GM10266 (cell line): Measurements from ENCODE around the gene TTLL13.
"Not testable (repeated sequence)": the region's sequence is repeated elsewhere in the genome, so short reads cannot be mapped to it uniquely, and the experiment has no call there.

Source experiments
- DNase-seq: peaks from one replicate; pipeline ENCODE4 v3.0.0; 2012; ENCODE audit errors: extremely low spot score
- TF ChIP-seq, protein P1 (sequence below): IDR thresholded peaks from 2 replicates; pipeline ENCODE4 v1.5.1; 2012; ENCODE audit warnings: mild to moderate bottlenecking, low read depth; ENCODE audit not compliant: control insufficient read depth, insufficient read depth; ENCODE audit errors: missing control alignments

Gene TTLL13

DNA sequence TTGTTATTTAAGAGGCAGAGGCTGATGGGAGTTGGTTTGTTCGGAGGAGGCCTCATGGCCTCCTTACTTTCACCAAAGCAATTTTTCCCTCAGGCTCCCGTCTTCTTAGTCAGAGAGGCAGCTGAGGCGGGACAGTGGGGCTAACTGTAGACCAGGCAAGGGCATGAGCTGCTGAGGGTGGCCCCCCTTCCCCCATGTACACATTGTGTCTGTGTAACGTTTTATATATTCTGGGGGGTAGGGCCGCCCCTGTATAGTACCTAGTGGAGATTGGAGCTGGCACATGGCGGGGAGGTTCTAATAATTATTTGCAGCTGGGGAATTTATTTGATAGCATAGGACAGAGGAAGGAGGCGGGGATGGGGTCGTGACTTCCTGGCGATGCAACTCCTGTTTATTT lies 51.2 kb downstream of the TTLL13 start:
- TF ChIP-seq, protein P1, sequence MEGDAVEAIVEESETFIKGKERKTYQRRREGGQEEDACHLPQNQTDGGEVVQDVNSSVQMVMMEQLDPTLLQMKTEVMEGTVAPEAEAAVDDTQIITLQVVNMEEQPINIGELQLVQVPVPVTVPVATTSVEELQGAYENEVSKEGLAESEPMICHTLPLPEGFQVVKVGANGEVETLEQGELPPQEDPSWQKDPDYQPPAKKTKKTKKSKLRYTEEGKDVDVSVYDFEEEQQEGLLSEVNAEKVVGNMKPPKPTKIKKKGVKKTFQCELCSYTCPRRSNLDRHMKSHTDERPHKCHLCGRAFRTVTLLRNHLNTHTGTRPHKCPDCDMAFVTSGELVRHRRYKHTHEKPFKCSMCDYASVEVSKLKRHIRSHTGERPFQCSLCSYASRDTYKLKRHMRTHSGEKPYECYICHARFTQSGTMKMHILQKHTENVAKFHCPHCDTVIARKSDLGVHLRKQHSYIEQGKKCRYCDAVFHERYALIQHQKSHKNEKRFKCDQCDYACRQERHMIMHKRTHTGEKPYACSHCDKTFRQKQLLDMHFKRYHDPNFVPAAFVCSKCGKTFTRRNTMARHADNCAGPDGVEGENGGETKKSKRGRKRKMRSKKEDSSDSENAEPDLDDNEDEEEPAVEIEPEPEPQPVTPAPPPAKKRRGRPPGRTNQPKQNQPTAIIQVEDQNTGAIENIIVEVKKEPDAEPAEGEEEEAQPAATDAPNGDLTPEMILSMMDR, result no peak
- no peak for DNase-seq

DNA sequence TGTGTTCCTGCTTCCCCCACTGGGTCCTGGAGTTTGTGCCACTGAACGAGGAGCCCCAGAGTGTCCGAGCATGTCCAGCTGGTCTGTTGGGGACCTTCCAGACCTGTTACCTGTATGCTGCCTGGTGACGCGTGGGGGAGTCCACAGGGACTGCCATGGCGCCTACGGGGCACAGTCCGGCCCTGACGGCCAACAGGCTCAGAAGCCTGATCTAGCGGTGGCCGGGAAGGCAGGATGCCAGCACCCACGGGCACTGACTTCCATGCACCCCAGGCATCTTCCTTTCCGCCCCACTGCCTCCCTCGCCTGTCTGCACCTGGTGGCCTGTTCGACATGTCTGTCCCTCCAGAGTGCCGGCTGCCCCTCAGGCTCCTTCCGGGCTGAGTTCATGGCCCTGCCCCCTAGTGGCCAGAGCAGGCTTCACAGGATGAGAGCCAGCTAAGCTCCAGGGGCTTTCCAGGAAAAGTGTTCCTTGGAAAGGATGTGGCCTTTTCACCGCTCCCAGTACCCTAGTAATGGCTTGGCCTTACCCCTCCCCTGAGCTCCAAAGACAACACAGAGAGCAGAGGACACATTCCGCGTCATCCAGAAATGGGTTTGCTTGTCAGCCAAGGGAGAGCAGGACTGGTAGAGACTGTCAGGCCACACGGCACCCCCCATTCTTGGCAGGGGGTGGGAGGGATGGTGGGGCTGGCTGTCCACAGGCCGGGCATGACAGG lies 51.8 kb downstream of the TTLL13 start:
- TF ChIP-seq, protein P1, result peak; percentile 72
- no peak for DNase-seq

DNA sequence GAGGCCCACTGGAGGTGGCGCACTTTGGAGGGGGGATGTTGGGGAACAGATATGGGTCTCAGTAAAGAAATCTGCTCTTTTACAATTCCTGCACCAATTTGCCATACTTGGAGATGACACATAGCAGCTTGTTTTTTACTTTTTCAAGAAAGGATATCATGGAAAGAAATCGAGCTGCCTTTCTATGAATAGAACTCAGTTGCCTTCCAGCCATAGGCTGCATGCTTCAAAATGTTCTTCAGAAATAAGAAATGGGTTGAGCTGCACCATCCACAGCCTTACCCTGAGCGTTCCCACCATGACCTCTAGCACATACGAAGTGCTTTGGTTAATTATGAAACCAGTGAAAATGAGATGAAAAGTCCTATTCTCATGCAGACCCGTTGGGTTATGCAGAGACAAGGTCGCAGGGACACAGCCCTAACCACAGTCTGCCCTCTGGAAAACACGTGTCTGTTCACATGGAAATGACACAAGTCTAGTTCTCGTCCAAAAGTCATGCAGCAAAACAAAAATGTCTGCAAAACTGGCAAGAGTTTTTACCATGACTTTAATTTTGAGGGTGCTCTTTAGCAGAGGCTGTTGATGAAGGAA lies 52.4 kb downstream of the TTLL13 start:
- DNase-seq, result no peak
- TF ChIP-seq, protein P1, result no peak

DNA sequence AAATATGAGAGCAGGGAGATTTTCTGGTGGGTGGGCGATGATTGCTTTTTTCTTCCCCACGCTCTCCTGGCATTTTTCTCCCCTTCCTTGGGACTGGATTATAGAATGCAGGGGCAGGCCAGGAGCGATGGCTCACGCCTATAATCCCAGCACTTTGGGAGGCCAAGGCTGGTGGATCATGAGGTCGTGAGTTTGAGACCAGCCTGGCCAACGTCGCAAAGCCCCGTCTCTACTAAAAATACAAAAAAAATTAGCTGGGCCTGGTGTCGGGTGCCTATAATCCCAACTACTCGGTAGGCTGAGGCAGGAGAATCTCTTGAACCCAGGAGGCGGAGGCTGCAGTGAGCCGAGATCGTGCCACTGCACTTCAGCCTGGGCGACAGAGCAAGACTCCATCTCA lies 56.0 kb downstream of the TTLL13 start:
- DNase-seq, result not testable (repeated sequence)

DNA sequence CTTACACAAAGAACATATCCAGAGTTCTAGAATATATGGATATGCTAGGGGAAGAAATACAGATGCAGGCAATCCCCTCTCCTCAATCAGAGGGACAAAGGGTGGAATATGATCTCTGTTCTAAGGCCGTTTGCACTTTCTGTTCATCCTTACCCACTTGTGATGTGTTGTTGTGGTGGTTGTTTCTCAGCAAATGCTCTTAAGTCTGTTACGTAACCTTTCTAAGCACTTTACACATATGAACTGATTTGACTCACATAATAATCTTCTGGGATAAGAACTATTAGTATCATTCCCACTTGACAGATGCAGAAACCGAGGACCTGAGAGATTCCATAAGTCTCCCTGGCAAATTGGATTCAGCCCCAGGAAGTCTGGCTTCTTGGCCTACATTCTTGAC lies 56.6 kb downstream of the TTLL13 start:
- TF ChIP-seq, protein P1, result no peak
- no peak for DNase-seq

DNA sequence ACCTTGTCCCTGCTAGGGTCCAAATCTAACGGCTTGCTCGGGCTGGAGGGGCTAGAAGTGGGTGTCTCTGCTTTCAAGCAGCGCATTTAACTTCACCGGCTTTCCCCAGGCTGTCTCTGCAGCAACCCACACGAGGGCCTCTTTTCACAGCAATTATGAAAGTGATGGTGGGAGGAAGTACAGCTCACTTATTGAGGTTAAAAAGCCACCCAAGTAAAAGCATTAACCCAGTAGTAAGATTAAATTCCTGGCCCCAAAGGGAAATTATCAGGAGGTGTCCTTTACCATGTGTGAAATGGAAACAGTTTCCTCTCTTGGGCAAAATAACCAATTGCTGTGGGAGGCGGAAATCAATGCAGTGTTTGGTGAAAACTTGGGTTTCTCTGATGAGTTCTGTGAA lies 57.2 kb downstream of the TTLL13 start:
- TF ChIP-seq, protein P1, result peak; percentile 35
- DNase-seq, result peak; percentile 48

DNA sequence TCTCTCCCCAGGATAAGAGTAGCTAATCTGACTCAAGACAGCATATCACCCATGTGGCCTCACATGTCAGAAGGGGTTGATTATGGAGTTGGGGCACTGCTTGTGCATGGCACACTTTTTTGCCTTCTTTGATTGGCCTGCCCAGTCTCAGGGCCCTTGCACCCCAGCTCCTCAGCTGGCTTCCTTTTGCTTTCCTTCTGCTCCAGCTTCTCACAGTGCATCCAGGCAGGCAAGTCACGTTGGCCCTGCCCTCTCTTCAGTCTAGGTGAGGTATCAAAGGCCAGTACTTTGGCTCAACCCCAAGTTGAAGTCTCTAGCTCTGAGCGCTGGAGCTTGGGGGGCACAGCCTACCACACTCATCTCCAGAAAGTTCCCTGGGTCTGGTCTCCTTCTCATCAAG lies 58.3 kb downstream of the TTLL13 start:
- DNase-seq, result no peak
- TF ChIP-seq, protein P1, result no peak
